Uterine smooth muscle cell (primary cell): ENCODE results near the gene FAM229B. TPM values are rescaled to one million over a fixed set of nuclear protein-coding genes. Genes with fewer than 3 reads are reported as not detected.

Source experiments
- total RNA-seq: library from RNA; depleted of rRNA; stranded (reverse); fragments of >200 nt; gene quantifications from 2 replicates; pipeline ENCODE4 v1.2.3, GENCODE V29; 2014

FAM229B gene, protein sequence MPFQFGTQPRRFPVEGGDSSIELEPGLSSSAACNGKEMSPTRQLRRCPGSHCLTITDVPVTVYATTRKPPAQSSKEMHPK
- 23.1 and 34.4 TPM in 2 replicates for total RNA-seq

DNA sequence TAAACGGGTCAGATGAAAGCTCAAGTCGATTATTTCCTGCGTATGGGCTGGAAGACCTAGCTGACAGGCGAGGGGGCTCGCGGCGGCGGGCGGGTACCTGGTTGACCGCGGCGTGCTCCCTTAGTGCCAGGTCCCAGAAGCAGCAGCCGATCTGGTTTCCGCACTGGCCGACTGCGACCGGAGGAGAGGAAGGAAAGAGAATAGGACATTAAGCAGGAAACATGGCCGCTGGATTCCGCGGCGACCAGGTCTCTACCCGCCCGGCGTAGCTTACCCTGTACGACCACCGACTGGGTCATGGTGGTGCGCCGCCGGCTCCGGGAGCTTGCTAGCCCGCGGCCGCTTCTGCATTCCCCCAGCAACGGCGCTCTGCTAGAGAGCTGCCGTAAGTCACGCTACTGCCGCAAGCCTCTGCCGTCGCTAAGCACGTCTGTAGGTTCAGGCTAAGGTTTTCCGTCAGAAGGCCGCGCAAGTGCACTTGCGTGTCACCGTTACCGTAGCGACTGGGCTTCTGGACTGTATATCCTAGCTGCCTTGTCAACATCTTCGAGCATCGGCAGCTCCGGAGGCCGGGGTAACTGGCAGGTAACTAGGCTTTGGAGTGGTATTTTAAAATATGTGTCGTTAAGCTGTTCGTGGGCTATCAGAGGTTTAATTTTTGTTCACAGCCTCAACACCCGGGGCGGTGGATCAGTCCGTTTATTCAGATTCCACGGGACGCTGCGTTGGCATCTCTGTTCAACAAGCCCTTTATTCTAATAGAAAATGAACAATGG is at the start of gene FAM229B, which contains the start of gene TUBE1:
Gene FAM229B (plus strand): TSS at position 456 of the 776 bp plus-strand sequence. CDS start 11,693 bp downstream, outside the sequence.
Gene TUBE1 (minus strand): TSS at position 347 of the 776 bp plus-strand sequence. CDS start 48 bp downstream, at position 299.

DNA sequence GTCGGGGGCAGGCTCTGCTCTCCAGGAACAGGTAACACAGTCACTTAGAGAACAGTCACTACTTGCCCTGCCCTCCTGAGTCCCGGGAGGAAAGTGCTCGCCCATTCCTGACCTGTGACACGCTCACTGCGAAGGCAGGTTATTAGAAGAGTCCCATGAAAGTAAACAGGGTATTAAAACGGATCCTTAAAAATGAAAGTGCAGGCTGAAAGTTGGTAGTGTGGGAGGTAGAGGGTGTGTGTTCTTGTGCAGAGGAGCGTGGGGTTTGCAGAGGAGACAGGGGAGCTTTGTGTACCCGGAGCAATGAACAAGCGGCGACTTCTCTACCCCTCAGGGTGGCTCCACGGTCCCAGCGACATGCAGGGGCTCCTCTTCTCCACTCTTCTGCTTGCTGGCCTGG is 33.4 kb upstream of the FAM229B start, which contains the start of gene CCN6:
Gene CCN6 (plus strand): TSS at position 104 of the 400 bp plus-strand sequence. CDS start 254 bp downstream, at position 358.

Other genes starting within 250 kb of the FAM229B start
- 29.1 and 64.6 TPM in 2 replicates for gene FYN, start 214.1 kb upstream of the FAM229B start, total RNA-seq
- gene CCN6, start 33.5 kb upstream of the FAM229B start, total RNA-seq = not detected in 2 replicates
- gene TUBE1, start 109 bp upstream of the FAM229B start, total RNA-seq = 51.5 and 68.0 TPM in 2 replicates
- gene LAMA4, start 167.0 kb downstream of the FAM229B start, total RNA-seq = 105 and 276 TPM in 2 replicates